Heart left ventricle (tissue), 13 donors: ENCODE data around the gene ADAMTS18.

ENCODE experiments used
- POLR2A ChIP-seq, 2 donors: fragments of 450-650 bp; IDR thresholded peaks; one replicate each; pipeline ENCODE4 v1.6.1; 2017; ENCODE audit warnings: antibody characterized with exemption in 2 of 2, mild to moderate bottlenecking in 2 of 2, moderate library complexity in 2 of 2
- TF ChIP-seq, protein P1 (sequence below), 12 donors: fragments of 200-600 bp; sonication (generic) in 4 of 12; IDR thresholded peaks; one replicate each; pipeline versions ENCODE4 v1.5.0 to v1.8.0; 2018 to 2022; ENCODE audit warnings: antibody characterized with exemption in 12 of 12, mild to moderate bottlenecking in 5 of 12
- donor health status: ischemic (EF 13 %, LVEDD 7.1; RV severe dilation, severe dysfunction).
- donor health status: DM: no; HTN: yes; CAD: no.
- donor health status: DM: no; HTN: no; CAD: no.
- donor health status: ischemic (EF 25% LVEDD 6.9; RV normal size, moderate dysfunction).
- donor health status: ischemic (EF 25% LVEDD 5.7; RV mildly dilated, moderate dysfunction).
- donor health status: ischemic (EF 35%, LVEDD 5.7; RV mildly dilated, moderate dysfunction).
- donor health status: nonischemic (EF 11% LVEDD 7.7; RV severe dilation, severe dysfunction).
- donor health status: DM: yes; HTN: yes; CAD: no.
- donor health status: PGD.
- donor health status: ischemic (EF 29% LVEDD 5.4; RV normal size, mild dysfunction).
- donor health status: nonischemic (EF 23%, LVEDD 6.1; RV moderate dilation, normal function).

- TF ChIP-seq POLR2A (IDR thresholded peaks at IDR 0.05): no peak
- TF ChIP-seq, protein P1, sequence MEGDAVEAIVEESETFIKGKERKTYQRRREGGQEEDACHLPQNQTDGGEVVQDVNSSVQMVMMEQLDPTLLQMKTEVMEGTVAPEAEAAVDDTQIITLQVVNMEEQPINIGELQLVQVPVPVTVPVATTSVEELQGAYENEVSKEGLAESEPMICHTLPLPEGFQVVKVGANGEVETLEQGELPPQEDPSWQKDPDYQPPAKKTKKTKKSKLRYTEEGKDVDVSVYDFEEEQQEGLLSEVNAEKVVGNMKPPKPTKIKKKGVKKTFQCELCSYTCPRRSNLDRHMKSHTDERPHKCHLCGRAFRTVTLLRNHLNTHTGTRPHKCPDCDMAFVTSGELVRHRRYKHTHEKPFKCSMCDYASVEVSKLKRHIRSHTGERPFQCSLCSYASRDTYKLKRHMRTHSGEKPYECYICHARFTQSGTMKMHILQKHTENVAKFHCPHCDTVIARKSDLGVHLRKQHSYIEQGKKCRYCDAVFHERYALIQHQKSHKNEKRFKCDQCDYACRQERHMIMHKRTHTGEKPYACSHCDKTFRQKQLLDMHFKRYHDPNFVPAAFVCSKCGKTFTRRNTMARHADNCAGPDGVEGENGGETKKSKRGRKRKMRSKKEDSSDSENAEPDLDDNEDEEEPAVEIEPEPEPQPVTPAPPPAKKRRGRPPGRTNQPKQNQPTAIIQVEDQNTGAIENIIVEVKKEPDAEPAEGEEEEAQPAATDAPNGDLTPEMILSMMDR (IDR thresholded peaks at IDR 0.05): no peak
These were observed 132.6 kb downstream of the ADAMTS18 start for GRCh38 chr16:77302249-77302648.
